ENCODE data around the gene CLASRP.

CLASRP gene

DNA sequence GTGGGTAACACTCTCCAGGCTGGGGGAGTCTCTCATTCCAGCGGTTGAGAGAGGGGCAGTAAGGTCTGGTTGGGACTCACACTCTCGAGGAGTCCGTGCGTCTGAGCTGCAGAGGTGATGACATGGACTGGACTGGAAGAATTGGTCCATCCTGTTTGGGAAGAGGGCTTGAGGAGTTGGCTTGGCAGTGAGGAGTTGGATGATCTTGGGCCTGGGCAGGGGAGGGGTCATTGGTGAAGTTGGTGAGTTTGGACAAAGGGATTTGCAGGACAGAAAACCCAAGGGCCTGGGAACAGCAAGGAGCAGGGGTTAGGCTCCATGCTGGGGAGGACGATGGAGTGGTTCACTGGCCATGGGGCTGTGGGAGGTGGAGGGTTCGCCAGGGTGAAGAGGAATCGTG lies 57.9 kb downstream of the CLASRP start:
- TF ChIP-seq, protein P1, sequence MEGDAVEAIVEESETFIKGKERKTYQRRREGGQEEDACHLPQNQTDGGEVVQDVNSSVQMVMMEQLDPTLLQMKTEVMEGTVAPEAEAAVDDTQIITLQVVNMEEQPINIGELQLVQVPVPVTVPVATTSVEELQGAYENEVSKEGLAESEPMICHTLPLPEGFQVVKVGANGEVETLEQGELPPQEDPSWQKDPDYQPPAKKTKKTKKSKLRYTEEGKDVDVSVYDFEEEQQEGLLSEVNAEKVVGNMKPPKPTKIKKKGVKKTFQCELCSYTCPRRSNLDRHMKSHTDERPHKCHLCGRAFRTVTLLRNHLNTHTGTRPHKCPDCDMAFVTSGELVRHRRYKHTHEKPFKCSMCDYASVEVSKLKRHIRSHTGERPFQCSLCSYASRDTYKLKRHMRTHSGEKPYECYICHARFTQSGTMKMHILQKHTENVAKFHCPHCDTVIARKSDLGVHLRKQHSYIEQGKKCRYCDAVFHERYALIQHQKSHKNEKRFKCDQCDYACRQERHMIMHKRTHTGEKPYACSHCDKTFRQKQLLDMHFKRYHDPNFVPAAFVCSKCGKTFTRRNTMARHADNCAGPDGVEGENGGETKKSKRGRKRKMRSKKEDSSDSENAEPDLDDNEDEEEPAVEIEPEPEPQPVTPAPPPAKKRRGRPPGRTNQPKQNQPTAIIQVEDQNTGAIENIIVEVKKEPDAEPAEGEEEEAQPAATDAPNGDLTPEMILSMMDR (IDR thresholded peaks at IDR 0.05; ENCODE audit: low read depth, low read length) = no peak
- H3K4me3 ChIP-seq (ENCODE audit: low read depth, low read length) = no peak overlapping the region

DNA sequence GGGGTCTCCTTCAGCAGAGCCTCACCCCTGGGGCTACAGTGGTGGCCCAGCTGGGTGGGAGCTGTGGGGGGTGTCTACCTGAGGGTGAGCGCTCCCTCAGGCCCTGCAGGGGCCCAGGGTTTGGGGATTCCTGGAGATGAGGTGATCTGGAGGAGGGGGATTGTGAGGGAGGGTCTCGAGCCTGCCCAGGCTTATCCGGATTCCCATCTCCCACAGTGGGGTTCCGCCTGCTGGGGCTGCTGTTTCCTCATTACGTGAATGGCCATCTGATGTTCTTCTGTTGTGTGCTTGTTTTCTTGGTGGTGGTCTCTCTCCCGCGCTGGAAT lies 58.6 kb downstream of the CLASRP start:
- H3K4me3 ChIP-seq (ENCODE audit: low read depth, low read length) = no peak overlapping the region
- TF ChIP-seq, protein P1 (IDR thresholded peaks at IDR 0.05; ENCODE audit: low read depth, low read length) = no peak

DNA sequence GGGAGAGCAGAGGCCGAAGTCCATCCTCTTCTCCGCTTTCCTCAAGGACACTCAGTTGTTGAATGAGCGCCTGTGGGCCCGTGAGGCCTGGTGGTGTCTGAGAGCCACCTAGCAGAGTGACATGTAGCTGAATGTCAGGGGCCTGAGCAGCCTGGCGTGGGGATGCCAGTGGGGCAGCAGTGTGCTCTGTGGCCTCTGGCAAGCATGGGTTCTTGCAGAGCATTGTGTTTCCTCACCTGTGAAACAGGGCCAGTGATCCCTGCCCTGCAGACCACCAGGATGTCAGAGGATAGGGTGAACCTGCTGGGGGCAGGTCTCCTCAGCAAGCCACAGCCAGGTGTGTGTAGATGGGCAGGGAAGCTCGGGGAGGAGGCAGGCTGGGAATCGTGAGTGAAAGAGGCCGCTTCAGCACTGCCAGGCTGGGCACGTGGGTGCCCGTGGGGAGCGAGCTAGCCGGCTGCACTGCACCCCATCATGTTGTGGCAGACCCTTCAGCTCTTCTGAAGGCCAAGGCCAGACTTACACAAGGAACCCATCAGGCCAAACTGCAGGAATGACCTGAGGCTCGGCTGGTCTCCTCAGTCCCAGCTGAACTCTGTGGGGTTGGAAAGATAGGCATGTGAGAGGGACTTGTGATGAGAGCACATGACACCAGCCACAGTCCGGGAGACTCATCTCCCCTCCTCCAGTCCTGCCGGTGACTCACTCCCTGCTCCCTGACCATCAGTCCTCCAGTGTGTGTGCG lies 59.1 kb downstream of the CLASRP start:
- TF ChIP-seq, protein P1 (IDR thresholded peaks at IDR 0.05; ENCODE audit: low read depth, low read length) = no peak
- 0 out of 2 replicates have a peak overlapping the region, but pooled peaks have one; percentile 4 for H3K4me3 ChIP-seq (ENCODE audit: low read depth, low read length)

DNA sequence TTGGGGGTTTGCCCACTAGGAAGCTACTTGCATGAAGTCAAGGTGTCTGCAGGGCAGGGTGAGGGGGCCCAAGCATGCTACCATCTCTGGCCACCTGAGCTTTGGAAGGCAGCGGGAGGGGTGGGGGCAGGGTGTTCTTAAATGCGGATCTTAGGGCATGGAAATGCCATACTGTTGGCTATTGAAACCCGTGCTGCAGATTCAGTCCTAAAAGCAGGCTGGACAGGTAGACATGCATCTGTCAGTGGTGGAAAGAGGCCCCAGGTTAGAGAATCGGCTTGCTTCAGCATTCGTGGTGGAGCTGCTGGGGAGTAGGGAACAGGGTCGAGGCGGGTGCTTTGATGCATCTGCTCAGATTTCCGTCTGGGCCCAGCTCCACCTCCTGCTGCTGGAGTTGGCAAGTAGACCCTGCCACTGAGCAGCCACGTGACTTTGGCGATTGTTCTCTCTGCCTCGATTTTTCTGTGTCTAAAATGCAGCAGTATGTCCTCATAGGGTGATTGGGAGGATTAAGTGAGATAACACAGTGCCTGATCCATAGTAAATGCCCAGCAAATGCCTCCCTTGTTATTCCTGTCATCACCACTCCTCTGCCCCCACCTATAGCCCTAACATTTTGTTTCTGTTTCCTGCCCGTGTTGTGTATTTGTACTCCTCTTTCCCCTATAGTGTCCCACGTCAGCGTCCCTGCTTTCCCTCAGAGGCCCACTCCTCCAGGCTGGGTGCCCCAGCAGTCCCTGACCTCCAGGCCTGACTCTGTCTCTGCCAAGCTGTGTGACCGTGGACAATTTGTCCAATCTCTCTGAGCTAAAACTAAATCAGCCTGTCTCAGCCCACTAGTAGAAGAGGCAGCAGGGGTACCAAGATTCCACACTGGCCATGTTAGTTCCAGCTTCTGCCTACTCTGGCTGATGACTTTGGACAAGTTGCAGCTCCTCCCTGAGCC lies 59.9 kb downstream of the CLASRP start:
- H3K4me3 ChIP-seq (ENCODE audit: low read depth, low read length) = no peak overlapping the region
- TF ChIP-seq, protein P1 (IDR thresholded peaks at IDR 0.05; ENCODE audit: low read depth, low read length) = no peak

DNA sequence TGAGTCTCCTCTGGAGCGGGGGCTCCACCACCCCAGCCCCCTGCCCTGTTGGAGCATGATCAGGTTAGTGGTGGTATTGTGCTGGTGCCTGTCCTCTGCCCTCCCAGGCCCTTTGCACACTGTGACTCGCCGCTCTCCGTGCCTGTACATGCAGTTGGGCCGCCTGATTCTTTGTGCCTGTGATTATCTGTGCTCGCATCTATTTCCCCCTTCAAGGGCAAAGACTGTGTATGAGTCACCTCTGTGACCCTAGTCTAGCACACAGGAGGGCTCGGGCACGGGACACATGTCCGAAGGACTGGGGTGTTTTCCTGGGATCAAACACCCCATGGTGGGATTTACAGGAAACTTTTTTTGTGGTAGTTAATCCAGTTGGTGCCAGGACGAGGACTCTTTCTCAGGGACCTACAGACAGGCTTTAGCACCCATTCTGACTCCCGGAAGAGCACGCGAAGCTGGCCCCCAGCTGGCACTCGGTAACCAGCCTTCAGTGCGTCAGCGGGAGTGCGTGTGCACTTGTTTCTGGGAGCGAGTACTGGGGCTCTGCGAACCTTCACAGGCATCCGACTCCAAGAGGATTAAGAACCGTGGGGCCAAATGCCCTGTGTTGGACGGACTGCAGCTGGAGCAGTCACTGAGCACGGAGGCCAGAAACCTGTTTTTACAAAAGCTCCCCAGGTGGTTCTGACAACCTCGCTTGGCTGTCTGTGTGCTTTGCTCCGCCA lies 60.8 kb downstream of the CLASRP start:
- no peak overlapping the region for H3K4me3 ChIP-seq (ENCODE audit: low read depth, low read length)
- TF ChIP-seq, protein P1 (IDR thresholded peaks at IDR 0.05; ENCODE audit: low read depth, low read length) = no peak

DNA sequence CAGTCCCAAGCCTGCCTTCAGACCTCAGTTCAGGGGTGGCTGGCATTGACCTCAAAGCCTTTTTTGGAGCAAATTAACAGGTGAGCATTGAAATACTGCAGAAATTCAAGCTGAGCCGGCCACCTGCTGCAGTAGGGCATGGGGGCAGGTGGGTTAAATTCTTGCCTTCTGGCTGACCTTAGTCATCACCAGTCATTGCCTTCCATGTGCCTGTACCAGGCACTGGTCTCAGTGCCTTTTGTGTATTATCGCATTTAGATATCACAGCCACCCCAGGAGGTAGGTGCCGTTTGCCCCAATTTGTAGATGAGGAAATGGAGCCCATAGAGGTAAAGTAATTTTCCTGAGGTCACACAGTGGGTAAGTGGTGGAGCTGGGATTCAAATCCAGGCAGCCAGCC lies 61.4 kb downstream of the CLASRP start:
- no peak overlapping the region for H3K4me3 ChIP-seq (ENCODE audit: low read depth, low read length)
- TF ChIP-seq, protein P1 (IDR thresholded peaks at IDR 0.05; ENCODE audit: low read depth, low read length) = no peak
